ENCODE results near the gene CACNA1B.
"Not testable (repeated sequence)": the region's sequence is repeated elsewhere in the genome, so short reads cannot be mapped to it uniquely, and the experiment has no call there.

Gene CACNA1B

GRCh38 chr9:138117101-138117750 lies 239.6 kb downstream of the CACNA1B start:
- no peak for DNase-seq (ENCODE audit: low spot score)

GRCh38 chr9:138117836-138118235 lies 240.3 kb downstream of the CACNA1B start:
- DNase-seq (ENCODE audit: low spot score) = no peak

GRCh38 chr9:138118601-138119071 lies 241.1 kb downstream of the CACNA1B start:
- DNase-seq (ENCODE audit: low spot score) = no peak

- no peak for DNase-seq (ENCODE audit: low spot score)
Measured at GRCh38 chr9:138119202-138120027, 241.8 kb downstream of the CACNA1B start.

GRCh38 chr9:138120072-138120471 lies 242.5 kb downstream of the CACNA1B start:
- DNase-seq (ENCODE audit: low spot score) = no peak

- no peak for DNase-seq (ENCODE audit: low spot score)
Measured at GRCh38 chr9:138120511-138121437, 243.2 kb downstream of the CACNA1B start.

- no peak for DNase-seq (ENCODE audit: low spot score)
Measured at GRCh38 chr9:138121438-138122050, 244.0 kb downstream of the CACNA1B start.

- no peak for DNase-seq (ENCODE audit: low spot score)
Measured at GRCh38 chr9:138122201-138122600, 244.6 kb downstream of the CACNA1B start.

- no peak for DNase-seq (ENCODE audit: low spot score)
Measured at GRCh38 chr9:138122676-138123075, 245.1 kb downstream of the CACNA1B start.

- no peak for DNase-seq (ENCODE audit: low spot score)
Measured at GRCh38 chr9:138123086-138123485, 245.5 kb downstream of the CACNA1B start.

- DNase-seq (ENCODE audit: low spot score) = not testable (repeated sequence)
Measured at GRCh38 chr9:138126090-138126857, 248.7 kb downstream of the CACNA1B start.

- DNase-seq (ENCODE audit: low spot score) = not testable (repeated sequence)
Measured at GRCh38 chr9:138126858-138127584, 249.4 kb downstream of the CACNA1B start.

GRCh38 chr9:138128027-138128426 lies 250.4 kb downstream of the CACNA1B start:
- not testable (repeated sequence) for DNase-seq (ENCODE audit: low spot score)

- DNase-seq (ENCODE audit: low spot score) = not testable (repeated sequence)
Measured at GRCh38 chr9:138129318-138129717, 251.7 kb downstream of the CACNA1B start.

- DNase-seq (ENCODE audit: low spot score) = not testable (repeated sequence)
Measured at GRCh38 chr9:138132946-138133705, 255.5 kb downstream of the CACNA1B start.

GRCh38 chr9:138134581-138134980 lies 257.0 kb downstream of the CACNA1B start:
- DNase-seq (ENCODE audit: low spot score) = not testable (repeated sequence)

- DNase-seq (ENCODE audit: low spot score) = not testable (repeated sequence)
Measured at GRCh38 chr9:138139096-138139495, 261.5 kb downstream of the CACNA1B start.

- DNase-seq (ENCODE audit: low spot score) = not testable (repeated sequence)
Measured at GRCh38 chr9:138140980-138141379, 263.4 kb downstream of the CACNA1B start.

GRCh38 chr9:138142528-138143244 lies 265.1 kb downstream of the CACNA1B start:
- DNase-seq (ENCODE audit: low spot score) = not testable (repeated sequence)
